HepG2 (cell line): Measurements from ENCODE around the gene CUL9. TPM values are rescaled to one million over a fixed set of nuclear protein-coding genes. Genes with fewer than 3 reads are reported as not detected.

Experiments
- ARHGAP35 ChIP-seq: sonication (generic); formaldehyde crosslinking; IDR thresholded peaks from 2 replicates; pipeline ENCODE4 v1.9.0; 2022; ENCODE audit warnings: mild to moderate bottlenecking, inconsistent platforms, moderate library complexity, missing genetic modification reagents, borderline replicate concordance
- DMAP1 ChIP-seq: IDR thresholded peaks from 2 replicates; pipeline ENCODE4 v1.6.1; 2016
- EED ChIP-seq: sonication (generic); formaldehyde crosslinking; IDR thresholded peaks from 2 replicates; pipeline ENCODE4 v1.5.0; 2020; ENCODE audit warnings: mild to moderate bottlenecking, missing genetic modification reagents
- HCFC1 ChIP-seq: fragments of 150-350 bp; IDR thresholded peaks from 2 replicates; pipeline ENCODE4 v1.6.1; 2014; ENCODE audit warnings: low read depth, low read length
- HDAC1 ChIP-seq: sonication (generic); formaldehyde crosslinking; IDR thresholded peaks from 2 replicates; pipeline ENCODE4 v1.5.1; 2020; ENCODE audit warnings: mild to moderate bottlenecking, missing genetic modification reagents
- IRF1 ChIP-seq: sonication (generic); formaldehyde crosslinking; IDR thresholded peaks from 2 replicates; pipeline ENCODE4 v1.4.0; 2020; ENCODE audit warnings: low read depth, mild to moderate bottlenecking, missing genetic modification reagents
- JUND ChIP-seq: sonication (generic); formaldehyde crosslinking; IDR thresholded peaks from 2 replicates; pipeline ENCODE4 v1.8.0; 2022; ENCODE audit warnings: mild to moderate bottlenecking, missing genetic modification reagents
- KDM3A ChIP-seq: IDR thresholded peaks from 2 replicates; pipeline ENCODE4 v1.6.1; 2018; ENCODE audit warnings: low read depth, missing compliant biosample characterization
- MED13 ChIP-seq: sonication (generic); formaldehyde crosslinking; IDR thresholded peaks from 2 replicates; pipeline ENCODE4 v1.5.0; 2020; ENCODE audit warnings: missing genetic modification reagents
- MTA1 ChIP-seq: sonication (generic); formaldehyde crosslinking; IDR thresholded peaks from 2 replicates; pipeline ENCODE4 v1.4.0; 2020; ENCODE audit warnings: missing genetic modification reagents, mild to moderate bottlenecking, borderline replicate concordance
- MYPOP ChIP-seq: sonication (generic); formaldehyde crosslinking; IDR thresholded peaks from 2 replicates; pipeline ENCODE4 v1.8.1; 2023; ENCODE audit warnings: mild to moderate bottlenecking, moderate library complexity, missing genetic modification reagents
- NRL ChIP-seq: sonication (generic); formaldehyde crosslinking; IDR thresholded peaks from 2 replicates; pipeline ENCODE4 v1.5.0; 2020; ENCODE audit warnings: missing genetic modification reagents, mild to moderate bottlenecking, moderate library complexity, borderline replicate concordance
- PCBP2 ChIP-seq: fragments of 200-400 bp; formaldehyde crosslinking; optimal IDR thresholded peaks from 2 replicates; pipeline ENCODE3; 2018; ENCODE audit warnings: low read length, low read depth; ENCODE audit not compliant: poor library complexity, severe bottlenecking
- POGZ ChIP-seq: sonication (generic); formaldehyde crosslinking; IDR thresholded peaks from 2 replicates; pipeline ENCODE4 v1.4.0; 2020; ENCODE audit warnings: mild to moderate bottlenecking, missing genetic modification reagents
- RBM39 ChIP-seq: fragments of 200-400 bp; formaldehyde crosslinking; IDR thresholded peaks from one replicate; pipeline ENCODE4 v1.6.1; 2018; ENCODE audit warnings: antibody characterized with exemption, mild to moderate bottlenecking, low read depth, low read length; ENCODE audit not compliant: poor library complexity, severe bottlenecking
- SMARCE1 ChIP-seq: fragments of 450-650 bp; IDR thresholded peaks from 2 replicates; pipeline ENCODE4 v1.6.1; 2017; ENCODE audit warnings: borderline replicate concordance
- SUZ12 ChIP-seq: fragments of 150-350 bp; IDR thresholded peaks from 2 replicates; pipeline ENCODE4 v1.6.1; 2014; ENCODE audit warnings: low read depth, low read length
- ZBTB8A ChIP-seq: sonication (generic); formaldehyde crosslinking; IDR thresholded peaks from 2 replicates; pipeline ENCODE4 v1.4.0; 2020; ENCODE audit warnings: mild to moderate bottlenecking, low read depth, missing genetic modification reagents, borderline replicate concordance
- ZEB1 ChIP-seq: IDR thresholded peaks from 2 replicates; pipeline ENCODE4 v1.6.1; 2012; ENCODE audit warnings: mild to moderate bottlenecking, low read depth, inconsistent platforms; ENCODE audit not compliant: insufficient replicate concordance
- ZFP90 ChIP-seq: sonication (generic); formaldehyde crosslinking; IDR thresholded peaks from 2 replicates; pipeline ENCODE4 v1.8.0; 2022; ENCODE audit warnings: missing genetic modification reagents, mild to moderate bottlenecking, inconsistent platforms, borderline replicate concordance
- ZNF230 ChIP-seq: sonication (generic); formaldehyde crosslinking; IDR thresholded peaks from 2 replicates; pipeline ENCODE4 v1.4.0; 2020; ENCODE audit warnings: mild to moderate bottlenecking, missing genetic modification reagents
- ZNF292 ChIP-seq: sonication (generic); formaldehyde crosslinking; IDR thresholded peaks from 2 replicates; pipeline ENCODE4 v1.8.1; 2022; ENCODE audit warnings: mild to moderate bottlenecking, low read depth, missing genetic modification reagents, borderline replicate concordance
- ZNF598 ChIP-seq: sonication (generic); formaldehyde crosslinking; IDR thresholded peaks from 2 replicates; pipeline ENCODE4 v1.5.1; 2020; ENCODE audit warnings: mild to moderate bottlenecking, missing genetic modification reagents, borderline replicate concordance
- ZNF816 ChIP-seq: sonication (generic); formaldehyde crosslinking; IDR thresholded peaks from 2 replicates; pipeline ENCODE4 v1.8.0; 2022; ENCODE audit warnings: missing genetic modification reagents, mild to moderate bottlenecking, borderline replicate concordance
- ZNF839 ChIP-seq: sonication (generic); formaldehyde crosslinking; IDR thresholded peaks from 2 replicates; pipeline ENCODE4 v1.4.0; 2020; ENCODE audit warnings: missing genetic modification reagents, mild to moderate bottlenecking, borderline replicate concordance
- ZSCAN22 ChIP-seq: sonication (generic); formaldehyde crosslinking; IDR thresholded peaks from 2 replicates; pipeline ENCODE4 v1.4.0; 2020; ENCODE audit warnings: mild to moderate bottlenecking, missing genetic modification reagents
- polyA plus RNA-seq, 8 experiments: library from polyadenylated mRNA; depleted of rRNA in 3 of 8; stranded (reverse) in 7 of 8; unstranded in 1 of 8; fragments of >200 nt; fragmentation: Illumina TruSeq in 4 of 8; extraction: Trizol in 4 of 8; gene quantifications; 2 replicates each; pipeline versions ENCODE4 v1.2.1 to v1.2.3, GENCODE V29; 2011 to 2016; ENCODE audit warnings: low read depth in 4 of 8, missing spikeins in 1 of 8, mixed read lengths in 1 of 8; ENCODE audit not compliant: insufficient read depth in 1 of 8
- total RNA-seq, 5 experiments: library from RNA; depleted of rRNA; stranded (reverse); fragments of >200 nt; fragmentation: Illumina TruSeq; extraction: Trizol; gene quantifications; 2 replicates each; pipeline ENCODE4 v1.2.3, GENCODE V29; 2016; ENCODE audit warnings: low read depth in 1 of 5
- TF ChIP-seq, protein P1 (sequence below): sonication (generic); formaldehyde crosslinking; IDR thresholded peaks from 2 replicates; pipeline ENCODE4 v1.4.0; 2020; ENCODE audit warnings: missing genetic modification reagents

Gene CUL9
- total and polyA plus RNA-seq, 2 of the 13 experiments (the other 11 are each of a cell fraction or from before 2014, with no cell fraction given) = 11.4 to 13.7 TPM

GRCh38 chr6:43170417-43170930 lies 11.5 kb upstream of the CUL9 start (continued):
- TF ChIP-seq MED13 (CRISPR knock-in tag) (peak; percentile 66; the same call in 1 of the 2 replicates), HDAC1 (peak; percentile 48), POGZ (CRISPR knock-in tag) (no peak), IRF1 (CRISPR knock-in tag) (peak; percentile 33; the same call in 1 of the 2 replicates), ZNF230 (CRISPR knock-in tag) (peak; percentile 66; the same call in 1 of the 2 replicates), ARHGAP35 (0 out of 2 replicates have a peak, but pooled peaks have one; percentile 7), ZNF816 (CRISPR knock-in tag) (peak; percentile 58; the same call in 1 of the 2 replicates), PCBP2 (peak; percentile 48), MTA1 (CRISPR knock-in tag) (0 out of 2 replicates have a peak, but pooled peaks have one; percentile 26), ZFP90 (0 out of 2 replicates have a peak, but pooled peaks have one; percentile 42), ZNF598 (CRISPR knock-in tag) (peak; percentile 46; the same call in 1 of the 2 replicates), HCFC1 (no peak), SUZ12 (no peak), MYPOP (CRISPR knock-in tag) (peak; percentile 35; the same call in 1 of the 2 replicates), KDM3A (CRISPR knock-in tag) (peak; percentile 69; the same call in 1 of the 2 replicates), ZNF292 (CRISPR knock-in tag) (no peak), ZNF839 (CRISPR knock-in tag) (peak; percentile 32; the same call in 1 of the 2 replicates), DMAP1 (0 out of 2 replicates have a peak, but pooled peaks have one; percentile 4), ZBTB8A (CRISPR knock-in tag) (peak; percentile 50; the same call in 1 of the 2 replicates), SMARCE1 (no peak), ZSCAN22 (CRISPR knock-in tag) (0 out of 2 replicates have a peak, but pooled peaks have one; percentile 9), NRL (CRISPR knock-in tag) (peak; percentile 61; the same call in 1 of the 2 replicates), EED (CRISPR knock-in tag) (no peak), RBM39 (peak; percentile 11), JUND (CRISPR knock-in tag) (no peak), ZEB1 (peak; percentile 79)
- TF ChIP-seq, protein P1, sequence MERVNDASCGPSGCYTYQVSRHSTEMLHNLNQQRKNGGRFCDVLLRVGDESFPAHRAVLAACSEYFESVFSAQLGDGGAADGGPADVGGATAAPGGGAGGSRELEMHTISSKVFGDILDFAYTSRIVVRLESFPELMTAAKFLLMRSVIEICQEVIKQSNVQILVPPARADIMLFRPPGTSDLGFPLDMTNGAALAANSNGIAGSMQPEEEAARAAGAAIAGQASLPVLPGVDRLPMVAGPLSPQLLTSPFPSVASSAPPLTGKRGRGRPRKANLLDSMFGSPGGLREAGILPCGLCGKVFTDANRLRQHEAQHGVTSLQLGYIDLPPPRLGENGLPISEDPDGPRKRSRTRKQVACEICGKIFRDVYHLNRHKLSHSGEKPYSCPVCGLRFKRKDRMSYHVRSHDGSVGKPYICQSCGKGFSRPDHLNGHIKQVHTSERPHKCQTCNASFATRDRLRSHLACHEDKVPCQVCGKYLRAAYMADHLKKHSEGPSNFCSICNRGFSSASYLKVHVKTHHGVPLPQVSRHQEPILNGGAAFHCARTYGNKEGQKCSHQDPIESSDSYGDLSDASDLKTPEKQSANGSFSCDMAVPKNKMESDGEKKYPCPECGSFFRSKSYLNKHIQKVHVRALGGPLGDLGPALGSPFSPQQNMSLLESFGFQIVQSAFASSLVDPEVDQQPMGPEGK = peak; percentile 44; the same call in 1 of the 2 replicates
